PFSK-1 (cell line): ENCODE measurements around the gene NRAP.

Experiments
- POLR2AphosphoS5 ChIP-seq: IDR thresholded peaks from 2 replicates; pipeline ENCODE4 v1.6.1; 2012; ENCODE audit warnings: low read depth, mild to moderate bottlenecking, control low read depth, low read length, moderate library complexity
- REST ChIP-seq, 2 experiments: IDR thresholded peaks; 2 replicates each; pipeline versions ENCODE4 v1.6.1 to v1.8.0; 2011 to 2012; ENCODE audit warnings: low read depth in 2 of 2, low read length in 2 of 2, control low read depth in 1 of 2, inconsistent platforms in 1 of 2, mild to moderate bottlenecking in 1 of 2, moderate library complexity in 1 of 2; ENCODE audit not compliant: insufficient read depth in 1 of 2
- SIN3A ChIP-seq: IDR thresholded peaks from 2 replicates; pipeline ENCODE4 v1.6.1; 2012; ENCODE audit warnings: mild to moderate bottlenecking, low read length, moderate library complexity, borderline replicate concordance; ENCODE audit not compliant: insufficient read depth

DNA sequence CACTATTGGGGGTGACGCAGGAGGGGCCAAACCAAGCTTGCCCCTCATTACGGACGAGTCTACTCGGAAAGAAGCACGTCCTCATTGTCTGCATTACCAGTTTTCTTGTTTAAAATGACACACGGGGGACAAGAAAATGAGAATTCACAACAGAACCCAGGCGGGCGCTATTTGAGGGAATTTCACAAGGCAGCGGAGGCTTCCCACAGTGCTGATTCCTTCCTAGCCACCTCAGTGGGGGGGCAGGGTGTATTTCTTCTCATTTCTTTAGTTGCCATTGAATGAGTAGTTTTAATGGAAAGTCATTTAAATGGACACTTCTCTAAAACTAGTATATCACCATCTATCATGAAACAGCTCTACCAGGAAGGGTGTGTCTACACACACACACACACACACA, 42.9 kb downstream of the NRAP start:
- TF ChIP-seq REST (IDR thresholded peaks at IDR 0.05; ENCODE audit: insufficient read depth in 1 of 2, low read depth in 2 of 2, low read length in 2 of 2): no peak
- TF ChIP-seq POLR2AphosphoS5: no peak
- no peak for TF ChIP-seq SIN3A
